NCI-H146 treated with DMSO at 0.1 percent for 48 hours (cell line): ENCODE measurements around the gene PRKCE.
A peak's percentile ranks its signal among the peaks of the same experiment; 100 is the strongest.
"Not testable (repeated sequence)": the region's sequence is repeated elsewhere in the genome, so short reads cannot be mapped to it uniquely, and the experiment has no call there.

Experiments
- DNase-seq: peaks from one replicate; lab custom pipeline; 2025; ENCODE audit not compliant: unreplicated experiment; lab: John Stamatoyannopoulos, UW

Gene PRKCE

DNA sequence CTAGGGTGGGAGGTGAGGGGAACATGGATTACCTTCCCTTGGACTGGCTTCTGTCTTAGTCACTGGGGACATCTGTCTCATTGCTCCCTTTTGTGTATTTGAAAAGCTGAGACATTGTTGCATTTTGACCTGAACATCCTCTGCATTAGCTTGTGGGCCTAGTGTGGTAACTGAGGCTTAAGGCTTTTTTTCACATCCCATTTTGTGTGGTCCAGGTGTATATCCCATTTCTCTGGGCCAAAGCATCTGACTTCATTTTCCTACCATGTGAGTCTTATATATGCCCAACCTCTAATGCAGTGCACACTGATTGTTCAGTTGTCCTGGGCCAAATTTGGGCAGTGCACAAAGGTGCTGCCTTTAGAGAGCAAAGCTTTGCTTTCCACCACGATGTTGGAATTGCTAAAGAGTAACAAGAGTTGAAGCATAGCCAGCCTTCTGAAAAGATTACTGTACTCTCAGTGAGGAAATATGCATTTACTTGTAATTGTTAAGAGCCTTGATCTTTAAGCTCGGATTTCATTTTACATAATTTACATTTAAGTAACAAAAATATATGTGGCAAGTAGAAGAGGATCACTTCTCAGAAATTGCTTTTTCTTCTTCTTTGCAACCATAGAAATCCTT, 13.3 kb downstream of the PRKCE start:
- no peak for DNase-seq

DNA sequence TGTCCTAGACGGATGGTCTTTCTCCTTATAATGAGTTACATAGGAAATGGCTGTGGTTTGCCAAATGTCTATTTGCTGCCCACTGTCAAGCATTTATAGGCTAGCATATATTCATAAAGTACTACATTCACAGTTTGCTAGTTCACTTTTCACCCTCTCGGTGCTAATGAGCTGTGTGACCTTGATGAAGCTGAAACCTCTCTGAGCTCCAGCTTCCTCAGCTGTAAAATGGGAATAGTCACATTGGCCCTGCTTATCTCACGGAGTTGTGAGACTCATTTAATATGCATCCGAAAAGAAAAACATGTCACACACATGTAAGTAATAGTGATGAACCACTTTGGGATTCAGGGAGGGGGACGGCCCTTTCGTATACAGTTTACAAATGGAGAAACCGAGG, 17.0 kb downstream of the PRKCE start:
- DNase-seq, result no peak

DNA sequence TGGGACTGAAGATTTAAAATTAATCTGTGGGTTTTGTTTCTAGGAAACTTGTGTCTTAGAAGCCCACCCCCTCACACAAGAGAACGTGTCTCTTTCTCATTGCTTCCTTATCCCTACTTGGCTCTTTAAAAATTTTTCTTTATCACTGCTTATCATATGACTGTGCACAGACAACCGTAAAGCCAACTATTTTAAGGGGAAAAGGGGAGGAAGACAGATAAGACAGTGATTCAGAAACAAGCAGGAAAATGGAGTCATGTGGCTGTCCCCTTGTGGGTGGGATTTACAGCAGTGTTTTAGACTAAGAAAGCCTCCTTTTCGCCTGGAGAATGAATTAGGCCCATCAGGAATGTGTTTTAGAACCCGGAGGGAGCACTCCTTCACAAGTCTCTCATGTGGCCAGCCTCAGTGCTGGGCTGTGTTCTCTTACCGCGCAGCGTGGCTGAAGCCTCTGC, 17.6 kb downstream of the PRKCE start:
- no peak for DNase-seq

DNA sequence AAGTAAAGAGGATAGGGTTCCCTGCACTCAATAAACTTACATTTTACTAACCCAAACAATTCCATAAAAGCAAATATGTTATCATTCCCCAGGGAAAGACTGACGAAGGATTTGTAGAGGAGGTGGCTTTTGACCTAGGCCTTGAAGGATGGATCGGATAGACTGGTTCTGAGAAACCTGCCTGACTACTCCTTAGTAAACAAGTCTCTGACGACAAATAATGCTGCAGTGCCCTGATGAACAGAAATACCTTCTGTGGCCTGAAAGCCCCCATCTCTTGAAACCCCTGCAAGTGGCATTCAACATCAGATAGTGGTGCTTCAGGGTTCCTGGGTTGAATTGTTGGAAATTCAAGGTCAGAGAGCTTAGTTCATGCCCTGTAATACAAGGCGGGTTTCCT, 19.2 kb downstream of the PRKCE start:
- DNase-seq, result no peak

DNA sequence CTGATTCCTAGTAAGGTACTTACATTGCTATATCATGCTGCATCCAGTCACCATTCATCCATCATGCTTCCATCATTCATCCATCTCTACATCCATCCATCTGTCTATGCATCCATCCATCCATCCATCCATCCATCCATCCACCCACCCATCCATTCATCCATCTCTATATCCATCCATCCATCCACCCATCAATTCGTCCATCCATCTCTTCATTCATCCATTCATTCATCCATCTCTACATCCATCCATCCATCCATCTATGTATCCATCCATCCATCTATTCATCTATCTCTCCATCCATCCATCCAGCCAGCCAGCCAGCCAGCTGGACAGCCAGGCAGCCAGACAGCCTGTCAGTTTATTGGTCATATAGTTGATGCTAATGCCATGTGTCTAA, 20.7 kb downstream of the PRKCE start:
- DNase-seq, result no peak

DNA sequence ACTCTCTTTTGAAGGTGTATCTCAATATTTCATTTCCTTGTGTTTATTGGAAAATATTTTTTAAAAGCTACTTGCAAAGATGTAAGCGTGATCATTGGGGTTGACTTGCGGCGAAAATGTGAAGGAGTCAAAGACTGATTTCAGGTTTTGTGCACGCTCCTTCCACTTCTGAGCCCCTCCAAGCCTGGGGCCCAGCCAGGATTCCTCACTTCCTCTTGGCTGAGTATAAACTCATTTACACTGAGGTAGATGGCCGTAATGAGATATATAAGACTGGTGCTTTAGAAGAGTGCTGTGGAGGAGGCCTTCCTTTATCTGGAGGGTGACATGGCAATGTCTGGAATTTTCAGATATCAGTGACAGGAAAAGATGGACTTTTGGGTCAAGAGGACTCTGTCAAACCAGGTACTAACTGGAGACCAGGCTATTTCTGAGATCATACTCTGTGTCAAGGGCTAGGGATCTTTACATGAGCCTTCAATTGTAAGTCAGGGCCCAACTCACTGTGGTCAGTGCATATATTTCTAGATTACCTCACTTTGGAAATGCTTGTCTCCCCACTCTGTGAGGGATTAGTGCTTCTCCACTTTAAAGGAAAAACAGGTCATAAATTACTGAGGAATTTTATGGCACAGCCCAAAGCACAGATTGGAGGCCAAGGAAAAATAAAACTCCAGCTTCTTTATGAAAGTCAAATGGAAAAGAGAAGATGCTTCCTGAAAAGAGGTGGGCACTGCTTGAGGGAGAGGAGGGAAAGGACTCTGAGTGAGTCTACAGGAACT, 22.8 kb downstream of the PRKCE start:
- no peak for DNase-seq

DNA sequence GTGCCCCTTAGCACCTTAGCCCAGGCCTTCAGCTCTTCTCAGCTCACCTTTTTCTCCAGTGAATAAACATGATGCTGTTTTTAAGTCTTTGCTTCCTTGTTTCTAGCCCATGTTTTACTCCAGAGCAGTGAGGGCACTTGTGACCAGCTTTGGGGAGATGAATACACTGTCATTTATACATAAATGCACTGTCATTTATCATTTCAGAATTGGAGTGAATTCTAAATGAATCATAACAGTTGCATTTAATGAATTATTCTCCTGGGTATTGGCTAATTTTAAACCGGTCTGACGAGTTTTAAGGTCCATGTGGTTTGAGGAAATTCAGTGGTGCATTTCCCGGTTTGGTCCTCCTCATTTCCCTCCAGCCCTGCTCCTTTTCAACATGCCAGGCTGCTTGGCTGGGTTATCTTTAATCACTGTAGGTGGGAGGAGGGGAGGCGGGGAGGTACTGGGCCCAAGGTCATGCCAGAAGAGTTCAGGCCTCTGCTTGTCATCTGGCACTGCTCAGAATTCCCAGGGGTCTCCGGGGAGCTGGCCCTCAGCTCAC, 23.9 kb downstream of the PRKCE start:
- DNase-seq, result no peak

DNA sequence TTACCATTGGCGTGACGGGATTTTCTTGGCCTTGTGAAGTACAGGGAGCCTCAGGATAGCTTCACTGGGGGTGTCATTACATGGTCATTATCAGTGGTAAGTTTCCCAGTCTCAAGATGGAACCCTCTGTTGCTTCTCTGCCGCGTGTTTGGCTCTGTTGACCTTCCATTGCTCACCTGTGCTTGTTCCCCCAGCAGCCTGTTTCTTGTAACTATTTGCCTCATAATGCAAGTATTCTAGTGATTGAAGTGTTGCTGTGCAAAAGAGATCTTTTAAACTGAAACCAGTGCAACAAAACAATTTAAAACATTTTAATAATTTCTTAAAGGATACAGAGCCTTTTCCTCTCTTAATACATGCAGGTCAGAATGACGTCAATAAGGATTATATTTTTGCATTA, 24.6 kb downstream of the PRKCE start:
- DNase-seq, result no peak

DNA sequence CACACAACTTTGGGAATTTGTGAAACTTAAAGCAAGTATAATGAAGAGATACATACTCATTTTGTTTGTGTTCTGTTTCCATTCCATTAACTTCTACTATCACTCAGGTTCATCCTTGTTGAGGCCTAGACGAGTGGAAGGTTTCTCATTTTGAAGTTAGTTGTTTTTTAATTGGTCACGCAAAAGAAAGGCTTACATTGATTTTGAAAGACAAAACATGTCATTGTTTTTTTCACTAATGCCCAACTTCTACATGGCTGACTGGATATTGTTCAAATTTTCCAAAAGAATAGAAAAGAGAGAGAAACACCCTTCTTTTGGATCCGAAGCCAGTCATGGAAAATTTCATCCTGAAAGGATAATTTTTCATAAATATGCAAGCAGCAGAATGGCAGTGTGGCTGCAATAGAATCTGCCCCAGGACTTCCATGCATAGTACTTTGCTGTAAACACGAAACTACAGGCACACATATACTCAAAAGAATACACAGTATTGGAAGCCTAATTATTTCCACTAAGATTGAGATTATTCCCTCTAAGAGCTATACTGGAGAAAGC, 27.4 kb downstream of the PRKCE start:
- DNase-seq, result no peak

DNA sequence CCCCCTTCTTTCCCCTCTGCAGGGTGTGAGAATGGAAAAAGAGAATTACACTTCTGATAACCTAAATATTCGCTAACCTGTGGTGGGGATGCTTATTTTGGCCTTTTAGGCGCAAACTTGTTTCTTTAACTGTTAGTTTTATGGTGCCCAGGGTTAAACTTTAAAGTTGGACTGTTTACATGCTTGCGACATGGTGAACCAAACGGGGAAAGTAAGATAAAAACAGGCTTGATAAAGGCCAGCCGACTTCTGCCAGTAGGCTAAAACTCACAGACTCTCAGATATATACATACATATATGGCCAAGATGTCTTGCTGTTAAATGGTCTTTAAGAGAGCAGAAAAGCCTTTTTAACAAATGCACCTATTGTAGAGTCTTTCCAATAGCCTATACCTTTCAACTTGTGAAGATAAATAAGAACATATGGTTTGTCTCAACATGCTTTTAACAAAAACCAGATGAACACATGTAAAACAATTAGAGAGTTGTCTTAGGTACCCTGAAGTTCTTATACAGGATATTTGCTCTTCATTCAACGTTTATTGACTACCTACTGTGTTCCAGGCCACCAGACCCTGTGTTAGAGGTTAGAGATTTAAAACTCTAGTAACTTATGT, 29.0 kb downstream of the PRKCE start:
- DNase-seq, result no peak

DNA sequence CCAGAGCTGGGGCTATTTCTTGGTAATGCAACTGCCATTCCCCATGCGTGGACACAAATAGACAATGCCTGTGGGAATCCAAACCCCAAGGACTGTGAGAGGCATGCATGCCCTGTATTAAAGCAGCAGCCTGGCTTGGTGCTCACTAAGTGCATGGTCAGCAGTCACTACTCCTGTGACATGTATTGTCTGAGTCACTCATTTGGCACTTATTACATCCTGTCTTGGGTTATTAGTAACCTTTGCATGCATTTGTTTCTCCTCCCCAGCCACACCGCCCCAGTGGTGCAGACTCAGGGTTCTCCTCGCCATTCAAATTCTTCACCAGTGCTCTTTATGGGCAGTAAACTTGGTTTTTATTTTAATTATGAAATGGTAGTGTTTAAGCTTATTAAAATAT, 30.2 kb downstream of the PRKCE start:
- no peak for DNase-seq

DNA sequence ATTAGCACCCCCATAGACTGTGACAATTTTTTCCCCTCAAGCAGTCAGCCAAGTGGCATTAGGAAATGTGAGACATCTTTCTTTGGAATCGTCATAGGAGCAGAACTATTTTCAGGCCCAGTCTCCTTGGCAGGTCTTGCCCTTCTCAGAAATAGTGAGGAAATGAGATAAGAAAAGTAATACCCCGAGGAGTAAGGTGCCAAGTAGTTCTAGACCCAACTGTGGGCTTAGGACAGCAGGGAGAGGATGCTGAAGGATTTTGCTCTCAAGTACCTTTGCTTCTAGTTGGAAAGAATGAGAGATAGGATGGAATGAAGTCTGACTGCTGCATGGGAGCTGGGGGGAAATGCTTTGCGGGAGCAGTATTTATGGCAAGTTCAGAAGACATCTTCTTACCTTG, 31.8 kb downstream of the PRKCE start:
- DNase-seq, result no peak

DNA sequence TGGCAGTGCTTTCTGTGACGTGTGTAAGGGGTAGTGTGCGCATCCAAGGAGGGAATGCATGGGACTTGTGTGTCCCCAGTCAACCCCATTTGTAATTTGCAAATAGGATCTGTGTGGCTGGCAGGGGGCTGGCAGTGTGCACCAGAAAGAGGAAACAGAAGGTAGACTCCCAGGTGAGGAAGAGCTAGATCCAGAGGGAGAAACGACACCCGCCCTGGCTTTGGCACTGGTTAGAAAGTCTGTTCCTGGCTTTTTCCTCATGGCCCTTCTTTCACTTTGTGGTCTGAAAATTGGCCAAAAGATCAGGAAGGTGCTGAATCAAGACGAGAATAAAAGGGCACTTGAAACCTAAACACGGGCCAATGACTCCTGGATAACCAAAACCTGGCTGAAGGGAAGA, 33.3 kb downstream of the PRKCE start:
- no peak for DNase-seq

DNA sequence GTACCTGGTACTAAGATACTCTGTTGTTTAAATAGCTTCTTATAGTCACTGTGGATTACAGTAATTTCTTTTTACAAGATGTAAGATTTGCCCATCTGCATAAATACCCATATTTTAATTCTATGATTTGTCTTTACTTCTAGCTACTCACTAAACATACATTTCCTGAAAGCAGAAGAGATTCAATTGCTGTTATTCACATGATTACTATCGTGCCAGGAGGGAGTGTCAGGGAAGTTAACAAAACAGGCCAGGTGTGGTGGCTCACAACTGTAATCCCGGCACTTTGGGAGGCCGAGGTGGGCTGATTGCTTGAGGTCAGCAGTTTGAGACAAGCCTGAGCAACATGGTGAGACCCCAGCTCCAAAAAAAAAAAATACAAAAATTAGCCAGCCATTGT, 33.8 kb downstream of the PRKCE start:
- no peak for DNase-seq

DNA sequence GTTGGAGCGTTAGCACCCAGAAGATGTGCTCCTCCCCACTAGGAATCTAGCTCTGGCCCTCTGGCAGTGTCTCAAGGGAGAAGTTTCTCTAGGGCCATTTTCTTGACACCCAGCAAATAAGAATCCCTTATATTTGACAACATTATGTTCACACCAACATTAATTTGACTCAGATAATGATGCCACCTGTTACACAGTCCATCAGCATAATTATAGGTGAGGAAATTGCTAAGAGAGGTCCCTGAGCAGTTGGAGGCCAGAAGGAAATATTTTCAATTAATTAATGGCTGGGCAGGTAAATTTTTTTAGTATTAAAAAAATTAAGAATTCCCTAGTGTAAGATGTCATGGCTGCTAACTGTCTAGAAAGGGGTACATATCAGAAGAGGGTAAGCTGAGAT, 36.5 kb downstream of the PRKCE start:
- peak; percentile 26 for DNase-seq

DNA sequence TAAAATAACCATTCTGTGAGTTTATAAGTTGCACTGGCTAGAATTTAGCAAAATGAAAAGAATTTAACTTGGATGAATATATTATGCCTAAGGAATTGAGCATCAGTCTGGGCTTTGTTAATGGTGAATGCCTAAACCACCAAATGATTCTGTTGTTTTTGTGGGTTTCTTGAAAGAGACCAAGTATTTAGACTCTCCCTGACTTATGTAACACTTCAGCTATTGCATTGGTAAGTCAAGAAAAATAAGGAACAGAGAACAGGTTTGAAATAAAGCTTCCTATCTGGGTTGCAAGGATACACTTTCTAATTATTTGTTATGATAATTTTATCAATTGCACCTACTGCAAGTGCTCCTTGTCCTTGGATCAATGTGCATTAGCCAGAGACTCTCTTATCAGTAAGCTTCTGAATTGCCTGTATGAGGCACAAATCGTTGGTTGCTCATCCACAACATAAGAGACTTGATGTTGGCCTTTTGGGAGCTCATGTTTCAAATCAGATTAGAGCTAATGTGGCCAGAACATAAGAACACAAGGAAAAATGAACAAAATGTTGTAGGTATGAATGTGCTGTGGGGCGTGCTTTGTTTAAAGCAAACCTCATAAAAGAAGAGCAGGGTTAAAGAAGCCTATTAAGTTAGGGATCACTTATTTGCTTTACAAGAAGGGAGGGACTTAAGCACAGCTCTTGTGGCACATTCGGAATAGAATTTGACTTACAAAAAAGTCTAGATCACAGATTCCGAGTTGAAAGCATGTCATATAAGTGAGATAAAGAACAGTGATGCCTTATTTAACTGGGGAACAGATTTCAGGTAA, 37.2 kb downstream of the PRKCE start:
- peak; percentile 24 for DNase-seq

DNA sequence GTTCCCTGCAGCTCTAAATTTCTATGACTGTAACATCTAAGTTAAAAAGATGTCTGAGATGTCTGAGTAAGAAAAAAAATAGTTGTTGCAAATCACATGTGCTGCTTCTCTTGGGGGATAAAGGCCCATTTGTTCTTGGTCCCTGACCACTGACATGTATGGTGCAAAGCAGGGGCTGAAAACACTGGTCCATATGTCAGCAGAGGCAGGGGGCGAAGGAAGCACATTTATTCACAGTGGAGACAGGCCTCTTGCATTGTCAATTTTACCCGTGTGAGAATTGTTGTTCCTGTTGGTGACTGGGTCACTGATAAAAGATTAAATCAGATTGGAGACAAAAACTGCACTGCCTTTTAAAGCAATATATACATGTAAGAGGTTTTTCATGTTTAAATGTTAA, 38.8 kb downstream of the PRKCE start:
- no peak for DNase-seq

DNA sequence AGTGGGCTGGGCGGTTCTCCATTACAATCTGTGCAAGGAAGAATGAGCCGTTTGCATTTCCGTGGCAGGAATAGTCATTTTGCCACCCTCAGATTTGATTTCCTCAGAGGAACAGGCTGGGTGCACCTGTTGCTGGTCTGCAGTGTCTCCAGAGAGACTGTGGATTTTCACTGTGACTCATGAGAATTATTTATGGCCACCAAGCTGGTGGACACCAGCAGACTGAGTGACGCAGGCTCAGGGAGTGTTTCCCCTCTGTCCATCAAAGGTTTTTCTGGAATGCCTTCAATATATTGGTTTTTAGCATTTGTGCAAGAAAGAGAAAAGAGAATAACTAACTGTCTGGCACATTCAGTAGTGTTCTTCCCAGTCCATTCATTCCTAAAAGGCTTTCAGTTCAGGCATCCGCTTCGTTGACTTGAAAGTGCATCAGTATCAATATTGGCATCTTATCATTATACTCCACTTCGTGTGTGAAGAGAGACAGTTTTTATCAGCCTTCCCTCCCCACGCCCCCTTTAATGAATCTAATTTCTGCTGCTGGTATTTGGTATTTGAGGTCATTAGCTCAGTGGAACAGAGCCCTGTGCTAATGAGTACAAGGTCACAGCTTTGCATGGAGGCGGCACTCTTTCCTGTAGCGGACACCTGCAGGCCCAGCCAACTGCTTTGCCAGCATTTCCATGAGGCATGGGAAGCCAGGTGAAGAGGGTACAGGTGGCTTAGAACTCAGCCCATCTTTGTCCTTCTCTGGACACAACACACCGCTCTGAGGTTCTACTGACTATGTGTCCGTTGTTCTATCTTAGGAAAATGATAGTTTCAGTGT, 39.9 kb downstream of the PRKCE start:
- DNase-seq, result no peak

DNA sequence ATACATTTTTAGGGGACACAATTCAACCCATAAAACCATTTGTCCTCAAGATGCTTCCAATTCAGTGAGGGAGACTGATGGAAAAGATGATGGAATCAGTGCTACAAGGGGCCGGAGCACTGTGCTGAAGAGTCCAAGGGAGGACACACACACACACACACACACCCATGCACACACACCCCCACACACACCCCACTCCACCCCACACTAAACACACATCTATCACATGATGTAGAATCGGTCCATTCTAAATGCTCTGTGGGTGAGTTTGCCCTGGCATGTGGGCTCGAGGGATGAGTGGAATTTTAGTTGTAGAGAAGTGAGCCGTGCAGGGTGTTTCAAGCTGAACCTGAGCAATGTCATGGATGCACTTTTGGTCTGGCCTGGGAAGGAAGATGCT, 41.1 kb downstream of the PRKCE start:
- no peak for DNase-seq

DNA sequence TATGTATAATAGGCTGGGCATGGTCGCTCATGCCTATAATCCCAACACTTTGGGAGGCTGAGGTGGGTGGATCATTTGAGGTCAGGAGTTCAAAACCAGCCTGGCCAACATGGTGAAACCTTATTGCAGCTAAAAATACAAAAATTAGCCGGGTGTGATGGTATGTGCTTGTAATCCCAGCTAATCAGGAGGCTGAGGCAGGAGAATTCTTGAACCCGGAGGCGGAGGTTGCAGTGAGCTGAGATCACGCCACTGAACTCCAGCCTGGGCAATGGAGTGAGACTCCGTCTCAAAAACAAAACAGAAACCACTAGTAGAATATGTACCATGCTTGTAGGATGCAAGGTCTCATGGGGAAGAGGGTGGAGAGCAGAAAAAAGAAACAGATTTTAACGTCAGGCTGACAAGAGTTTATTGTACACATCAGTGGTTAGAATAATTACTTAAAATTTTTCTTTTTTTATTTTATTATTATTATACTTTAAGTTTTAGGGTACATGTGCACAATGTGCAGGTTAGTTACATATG, 44.1 kb downstream of the PRKCE start:
- not testable (repeated sequence) for DNase-seq
